GM12891 (cell line): ENCODE results near the gene OTOG.

ENCODE experiments used
- POLR2A ChIP-seq: IDR thresholded peaks from 2 replicates; pipeline ENCODE4 v1.6.1; 2011; ENCODE audit warnings: low read depth, low read length, control low read depth
- POLR2AphosphoS5 ChIP-seq: IDR thresholded peaks from 2 replicates; pipeline ENCODE4 v1.6.1; 2011; ENCODE audit warnings: low read depth, low read length, control low read depth
- SPI1 ChIP-seq: IDR thresholded peaks from 2 replicates; pipeline ENCODE4 v1.6.1; 2011; ENCODE audit warnings: low read depth, low read length, control low read depth

GRCh38 chr11:17515443-17516176 lies 31.4 kb upstream of the OTOG start:
- TF ChIP-seq POLR2A = no peak
- TF ChIP-seq POLR2AphosphoS5 = no peak
- TF ChIP-seq SPI1 = no peak
